Loucy (cell line): ENCODE results near the gene PRR35.
A peak's percentile ranks its signal among the peaks of the same experiment; 100 is the strongest.

Experiments
- H2AFZ ChIP-seq: fragments of 200-600 bp; sonication (generic); 2 replicates; pipeline ENCODE4 v1.6.0; 2016; ENCODE audit warnings: antibody characterized with exemption, mild to moderate bottlenecking, low read length, moderate library complexity
- H3F3A ChIP-seq: fragments of 200-600 bp; 2 replicates; pipeline ENCODE4 v1.6.0; 2016; ENCODE audit warnings: antibody characterized with exemption, low read depth, mild to moderate bottlenecking
- H3K27me3 ChIP-seq: fragments of 200-600 bp; sonication (generic); 2 replicates; pipeline ENCODE4 v1.6.1; 2014; ENCODE audit warnings: low read length, mild to moderate bottlenecking; ENCODE audit not compliant: insufficient read depth, poor library complexity, severe bottlenecking
- H3K36me3 ChIP-seq: fragments of 200-600 bp; sonication (generic); 2 replicates; pipeline ENCODE4 v1.6.1; 2016; ENCODE audit warnings: low read length; ENCODE audit not compliant: insufficient read depth
- H3K4me1 ChIP-seq: fragments of 200-600 bp; sonication (generic); 2 replicates; pipeline ENCODE4 v1.5.1; 2014; ENCODE audit warnings: low read length, mild to moderate bottlenecking; ENCODE audit not compliant: insufficient read depth, poor library complexity, severe bottlenecking
- H3K4me2 ChIP-seq: fragments of 200-600 bp; sonication (generic); 2 replicates; pipeline ENCODE4 v1.6.0; 2014; ENCODE audit warnings: antibody characterized with exemption, low read length, low read depth, mild to moderate bottlenecking; ENCODE audit not compliant: poor library complexity, severe bottlenecking
- H3K4me3 ChIP-seq: fragments of 200-600 bp; sonication (generic); 2 replicates; pipeline ENCODE4 v1.5.1; 2014; ENCODE audit warnings: low read length, mild to moderate bottlenecking, mixed read lengths; ENCODE audit not compliant: poor library complexity, severe bottlenecking
- H3K79me2 ChIP-seq: fragments of 200-600 bp; sonication (generic); 2 replicates; pipeline ENCODE4 v1.6.1; 2014; ENCODE audit warnings: low read length; ENCODE audit not compliant: insufficient read depth
- H3K9ac ChIP-seq: fragments of 200-600 bp; sonication (generic); 2 replicates; pipeline ENCODE4 v1.6.0; 2014; ENCODE audit warnings: mild to moderate bottlenecking, low read depth, low read length, moderate library complexity; ENCODE audit not compliant: poor library complexity, severe bottlenecking
- H3K9me2 ChIP-seq: fragments of 200-600 bp; sonication (generic); replicated peaks from 2 replicates; pipeline ENCODE4 v1.6.1; 2016; ENCODE audit warnings: low read depth, low read length, mixed read lengths
- H3K9me3 ChIP-seq: fragments of 200-600 bp; sonication (generic); 2 replicates; pipeline ENCODE4 v1.6.1; 2014; ENCODE audit warnings: mild to moderate bottlenecking, antibody characterized with exemption, low read length, low read depth; ENCODE audit not compliant: insufficient read depth
- H4K20me1 ChIP-seq: fragments of 200-600 bp; sonication (generic); 2 replicates; pipeline ENCODE4 v1.6.0; 2014; ENCODE audit warnings: antibody characterized with exemption, low read length, mild to moderate bottlenecking; ENCODE audit not compliant: insufficient read depth, poor library complexity, severe bottlenecking
- CTCF ChIP-seq: fragments of 200-600 bp; sonication (generic); conservative IDR thresholded peaks from 2 replicates; pipeline ENCODE4 v1.5.1; 2014; ENCODE audit warnings: mild to moderate bottlenecking, antibody characterized with exemption, low read length
- EZH2phosphoT487 ChIP-seq: fragments of 200-600 bp; IDR thresholded peaks from 2 replicates; pipeline ENCODE4 v1.6.1; 2018; ENCODE audit warnings: antibody characterized with exemption, mild to moderate bottlenecking, moderate library complexity, borderline replicate concordance

PRR35 gene

GRCh38 chr16:565419-566330, 5.5 kb downstream of the PRR35 start:
- Histone ChIP-seq H2AFZ (no peak overlapping the region), H3K4me3 (no peak overlapping the region), H3K9me3 (no peaks in the 10 kb centered on the region), H3K36me3 (no peaks in the 10 kb centered on the region), H3K4me2 (no peak overlapping the region), H3K27me3 (no peaks in the 10 kb centered on the region), H3K9me2 (no peaks in the 10 kb centered on the region), H3K4me1 (peaks cover 4% of the 10 kb centered on the region), H3K79me2 (no peaks in the 10 kb centered on the region), H3K9ac (no peak overlapping the region), H3F3A (no peaks in the 10 kb centered on the region), H4K20me1 (peaks cover 2% of the 10 kb centered on the region)
- TF ChIP-seq CTCF: no peak
- TF ChIP-seq EZH2phosphoT487: no peak

- Histone ChIP-seq H2AFZ (no peak within 1 kb of the TSS), H3K9me2 (no peaks in the 10 kb centered on the region), H3K9me3 (no peaks in the 10 kb centered on the region), H3K27me3 (no peaks in the 10 kb centered on the region), H3K4me2 (peak within 1 kb of the TSS; percentile 68), H4K20me1 (peaks cover 2% of the 10 kb centered on the region), H3K36me3 (no peaks in the 10 kb centered on the region), H3K9ac (peak within 1 kb of the TSS; percentile 61), H3K79me2 (no peaks in the 10 kb centered on the region), H3K4me3 (peak within 1 kb of the TSS; percentile 58), H3K4me1 (peaks cover 4% of the 10 kb centered on the region), H3F3A (no peaks in the 10 kb centered on the region)
- TF ChIP-seq EZH2phosphoT487 (no peak), CTCF (no peak)
These were observed 6.5 kb downstream of the PRR35 start, which contains the start of gene NHLRC4 for GRCh38 chr16:566475-567372. NHLRC4 (plus strand) TSS chr16:567005; CDS start chr16:568048, 1,043 bp downstream.

- H3K27me3 ChIP-seq: no peaks in the 10 kb centered on the region
- peak overlapping the region; percentile 68 for H3K4me2 ChIP-seq
- H3K9ac ChIP-seq: peak overlapping the region; percentile 61
- H3K4me3 ChIP-seq: peak overlapping the region; percentile 58
- no peaks in the 10 kb centered on the region for H3K79me2 ChIP-seq
- no peaks in the 10 kb centered on the region for H3K9me3 ChIP-seq
- no peaks in the 10 kb centered on the region for H3K36me3 ChIP-seq
- H2AFZ ChIP-seq: no peak overlapping the region
- peaks cover 2% of the 10 kb centered on the region for H4K20me1 ChIP-seq
- H3F3A ChIP-seq: no peaks in the 10 kb centered on the region
- H3K9me2 ChIP-seq: no peaks in the 10 kb centered on the region
- H3K4me1 ChIP-seq: peaks cover 4% of the 10 kb centered on the region
- TF ChIP-seq EZH2phosphoT487 (no peak), CTCF (no peak)
These were observed 7.4 kb downstream of the PRR35 start for GRCh38 chr16:567373-568256.
